ENCODE results near the gene NPL. TPM values are rescaled to one million over a fixed set of nuclear protein-coding genes. Genes with fewer than 3 reads are reported as not detected.

The NPL gene
- total RNA-seq, 1 donor from 2014 or later: 2.3 TPM

DNA sequence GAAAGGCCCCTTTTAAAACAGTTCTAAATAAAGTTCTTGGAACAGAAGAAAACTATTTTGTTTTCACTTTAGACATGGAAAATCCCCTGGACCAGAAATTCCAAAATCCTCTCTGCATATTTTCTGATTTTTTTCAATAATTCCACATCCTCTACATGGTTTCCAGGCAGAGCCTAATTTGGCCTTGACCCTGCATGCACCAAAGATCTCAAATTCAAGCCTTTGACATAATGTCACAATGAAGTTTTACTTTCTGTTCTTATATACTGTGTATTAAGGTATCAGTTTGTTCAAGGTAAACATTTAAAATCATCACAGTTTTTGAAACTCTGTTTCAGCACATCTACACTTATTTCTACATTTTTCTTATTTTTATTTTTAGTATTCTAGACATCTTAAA is 12.2 kb upstream of the NPL start:
- TF ChIP-seq, protein P1, sequence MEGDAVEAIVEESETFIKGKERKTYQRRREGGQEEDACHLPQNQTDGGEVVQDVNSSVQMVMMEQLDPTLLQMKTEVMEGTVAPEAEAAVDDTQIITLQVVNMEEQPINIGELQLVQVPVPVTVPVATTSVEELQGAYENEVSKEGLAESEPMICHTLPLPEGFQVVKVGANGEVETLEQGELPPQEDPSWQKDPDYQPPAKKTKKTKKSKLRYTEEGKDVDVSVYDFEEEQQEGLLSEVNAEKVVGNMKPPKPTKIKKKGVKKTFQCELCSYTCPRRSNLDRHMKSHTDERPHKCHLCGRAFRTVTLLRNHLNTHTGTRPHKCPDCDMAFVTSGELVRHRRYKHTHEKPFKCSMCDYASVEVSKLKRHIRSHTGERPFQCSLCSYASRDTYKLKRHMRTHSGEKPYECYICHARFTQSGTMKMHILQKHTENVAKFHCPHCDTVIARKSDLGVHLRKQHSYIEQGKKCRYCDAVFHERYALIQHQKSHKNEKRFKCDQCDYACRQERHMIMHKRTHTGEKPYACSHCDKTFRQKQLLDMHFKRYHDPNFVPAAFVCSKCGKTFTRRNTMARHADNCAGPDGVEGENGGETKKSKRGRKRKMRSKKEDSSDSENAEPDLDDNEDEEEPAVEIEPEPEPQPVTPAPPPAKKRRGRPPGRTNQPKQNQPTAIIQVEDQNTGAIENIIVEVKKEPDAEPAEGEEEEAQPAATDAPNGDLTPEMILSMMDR (IDR thresholded peaks at IDR 0.05; ENCODE audit: partially characterized antibody, unreplicated experiment): no peak
- H3K36me3 Mint-ChIP-seq (ENCODE audit: unreplicated experiment): no peaks in the 10 kb centered on the region
- no peak overlapping the region for H3K4me3 Mint-ChIP-seq (ENCODE audit: unreplicated experiment)
- DNase-seq: no peak
- no peak overlapping the region for H3K27ac Mint-ChIP-seq (ENCODE audit: unreplicated experiment)
- peaks cover 5% of the 10 kb centered on the region for H3K9me3 Mint-ChIP-seq (ENCODE audit: unreplicated experiment)
- H3K27me3 Mint-ChIP-seq (ENCODE audit: unreplicated experiment): no peaks in the 10 kb centered on the region
- peaks cover 16% of the 10 kb centered on the region for H3K4me1 Mint-ChIP-seq (ENCODE audit: low read depth, unreplicated experiment)

DNA sequence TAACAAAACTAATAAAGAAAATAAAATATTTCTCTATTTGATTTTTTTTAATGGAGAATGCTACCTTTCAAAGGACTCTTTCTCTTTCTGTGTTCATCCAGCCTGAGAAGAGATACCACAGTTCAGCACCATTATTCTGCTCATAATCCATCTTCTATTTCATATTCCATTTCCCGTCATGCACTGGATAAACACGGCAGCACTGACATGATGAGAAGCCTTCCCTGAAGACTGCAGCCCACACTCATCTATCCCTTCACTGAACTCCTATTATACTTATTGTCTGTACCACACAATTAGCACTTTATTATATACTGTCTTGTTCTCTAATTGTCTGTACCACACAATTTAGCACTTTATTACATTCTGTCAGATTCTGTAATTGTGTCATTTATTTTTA is 10.7 kb upstream of the NPL start:
- no peak overlapping the region for H3K27ac Mint-ChIP-seq (ENCODE audit: unreplicated experiment)
- peaks cover 19% of the 10 kb centered on the region for H3K4me1 Mint-ChIP-seq (ENCODE audit: low read depth, unreplicated experiment)
- H3K36me3 Mint-ChIP-seq (ENCODE audit: unreplicated experiment): no peaks in the 10 kb centered on the region
- TF ChIP-seq, protein P1 (IDR thresholded peaks at IDR 0.05; ENCODE audit: partially characterized antibody, unreplicated experiment): no peak
- H3K27me3 Mint-ChIP-seq (ENCODE audit: unreplicated experiment): no peaks in the 10 kb centered on the region
- DNase-seq: no peak
- H3K4me3 Mint-ChIP-seq (ENCODE audit: unreplicated experiment): no peak overlapping the region
- H3K9me3 Mint-ChIP-seq (ENCODE audit: unreplicated experiment): peaks cover 5% of the 10 kb centered on the region

- Mint-ChIP-seq H3K36me3 (ENCODE audit: unreplicated experiment) (no peaks in the 10 kb centered on the region), H3K4me1 (ENCODE audit: low read depth, unreplicated experiment) (peaks cover 15% of the 10 kb centered on the region), H3K27me3 (ENCODE audit: unreplicated experiment) (no peaks in the 10 kb centered on the region), H3K9me3 (ENCODE audit: unreplicated experiment) (peaks cover 4% of the 10 kb centered on the region), H3K27ac (ENCODE audit: unreplicated experiment) (no peak overlapping the region), H3K4me3 (ENCODE audit: unreplicated experiment) (no peak overlapping the region)
- TF ChIP-seq, protein P1 (IDR thresholded peaks at IDR 0.05; ENCODE audit: partially characterized antibody, unreplicated experiment): no peak
- no peak for DNase-seq
Measured at GRCh38 chr1:182779530-182779929, 10.0 kb upstream of the NPL start.

DNA sequence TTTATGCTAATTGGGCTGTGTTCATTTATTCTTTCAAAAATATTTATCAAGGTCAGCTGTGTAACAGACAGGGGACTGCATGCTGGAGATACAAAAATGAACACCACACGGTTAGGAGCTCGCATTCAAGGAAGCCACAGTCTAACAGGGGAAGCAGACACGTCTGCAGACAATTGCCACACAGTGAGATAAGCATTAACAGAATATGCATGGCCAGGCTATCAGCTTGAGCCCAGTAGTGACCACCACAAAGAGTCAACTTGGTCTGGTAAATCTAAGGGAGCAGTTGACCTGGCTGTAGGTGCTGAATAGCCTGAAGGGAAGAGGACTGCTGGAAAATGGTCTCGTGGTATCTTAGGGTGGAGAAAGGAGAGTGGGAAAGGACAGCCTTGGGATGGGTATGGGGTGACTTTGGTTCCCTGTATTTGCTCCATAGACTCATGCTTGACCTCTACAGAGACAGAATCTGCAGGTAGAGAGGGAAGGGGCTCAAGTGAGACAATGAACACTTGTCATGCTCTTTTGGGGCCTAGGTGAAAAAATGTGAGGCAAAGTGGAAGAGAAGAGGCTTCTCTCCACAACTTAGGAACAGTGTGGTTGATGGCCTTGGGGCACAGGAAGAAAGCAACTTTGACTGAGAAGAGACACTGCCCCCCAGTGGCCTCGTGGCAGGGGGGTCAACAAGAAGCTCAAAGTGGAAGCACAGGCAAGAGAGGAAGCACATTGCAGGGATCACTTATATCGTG is 7.6 kb upstream of the NPL start:
- H3K27ac Mint-ChIP-seq (ENCODE audit: unreplicated experiment): no peak overlapping the region
- DNase-seq: peak; percentile 77
- no peaks in the 10 kb centered on the region for H3K36me3 Mint-ChIP-seq (ENCODE audit: unreplicated experiment)
- no peak overlapping the region for H3K4me3 Mint-ChIP-seq (ENCODE audit: unreplicated experiment)
- no peaks in the 10 kb centered on the region for H3K27me3 Mint-ChIP-seq (ENCODE audit: unreplicated experiment)
- TF ChIP-seq, protein P1 (IDR thresholded peaks at IDR 0.05; ENCODE audit: partially characterized antibody, unreplicated experiment): peak; percentile 67
- H3K9me3 Mint-ChIP-seq (ENCODE audit: unreplicated experiment): peaks cover 3% of the 10 kb centered on the region
- H3K4me1 Mint-ChIP-seq (ENCODE audit: low read depth, unreplicated experiment): peaks cover 15% of the 10 kb centered on the region

DNA sequence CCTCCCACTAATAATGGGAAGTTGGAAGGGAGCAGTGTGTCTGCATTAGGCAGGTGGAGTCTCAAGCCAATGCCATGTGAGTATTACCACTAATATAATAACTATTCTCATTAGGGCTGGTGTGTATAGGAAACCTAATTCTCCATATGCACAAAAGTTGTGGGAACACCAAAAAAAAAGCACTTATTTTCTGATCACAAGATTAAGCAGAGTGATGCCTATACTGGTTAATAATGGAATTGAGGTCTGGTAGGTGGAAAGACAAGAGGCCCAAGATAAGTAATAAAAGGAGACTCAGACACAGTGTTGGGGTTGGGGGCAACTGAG is 7.0 kb upstream of the NPL start:
- H3K36me3 Mint-ChIP-seq (ENCODE audit: unreplicated experiment): no peaks in the 10 kb centered on the region
- no peaks in the 10 kb centered on the region for H3K27me3 Mint-ChIP-seq (ENCODE audit: unreplicated experiment)
- H3K4me3 Mint-ChIP-seq (ENCODE audit: unreplicated experiment): no peak overlapping the region
- no peak for DNase-seq
- peaks cover 15% of the 10 kb centered on the region for H3K4me1 Mint-ChIP-seq (ENCODE audit: low read depth, unreplicated experiment)
- no peak overlapping the region for H3K27ac Mint-ChIP-seq (ENCODE audit: unreplicated experiment)
- H3K9me3 Mint-ChIP-seq (ENCODE audit: unreplicated experiment): peaks cover 3% of the 10 kb centered on the region
- TF ChIP-seq, protein P1 (IDR thresholded peaks at IDR 0.05; ENCODE audit: partially characterized antibody, unreplicated experiment): no peak

All from glutamatergic neuron (in vitro differentiated cells).